CD4-positive, alpha-beta memory T cell (primary cell): Measurements from ENCODE around the gene SLC30A7. TPM values are rescaled to one million over a fixed set of nuclear protein-coding genes. Genes with fewer than 3 reads are reported as not detected.

ENCODE experiments used
- CTCF ChIA-PET: fragments of 350-600 bp; sonication (Branson Sonifier 250); formaldehyde crosslinking; loops from one replicate; lab custom pipeline; 2021; ENCODE audit warnings: inconsistent platforms; ENCODE audit not compliant: partially characterized antibody; lab: Charles Lee
- POLR2A ChIA-PET: fragments of 350-600 bp; sonication (Branson Sonifier 250); formaldehyde crosslinking; loops from one replicate; lab custom pipeline; 2021; ENCODE audit not compliant: partially characterized antibody; lab: Charles Lee
- DNase-seq, 5 donors: peaks; one replicate each; pipeline versions ENCODE4 v3.0.0 to v3.0.0-alpha.2; 2020 to 2022; ENCODE audit warnings: mixed read lengths in 1 of 5
- H3K27ac ChIP-seq: one replicate; pipeline ENCODE4 v1.7.0; 2013; ENCODE audit warnings: low read depth, low read length
- H3K27me3 ChIP-seq: 2 replicates; pipeline ENCODE4 v1.7.0; 2013; ENCODE audit warnings: mild to moderate bottlenecking, low read length, moderate library complexity; ENCODE audit not compliant: insufficient read depth
- H3K36me3 ChIP-seq: 2 replicates; pipeline ENCODE4 v1.7.0; 2013; ENCODE audit warnings: mild to moderate bottlenecking, low read length, moderate library complexity; ENCODE audit not compliant: insufficient read depth
- H3K4me1 ChIP-seq: 2 replicates; pipeline ENCODE4 v1.7.0; 2013; ENCODE audit warnings: mild to moderate bottlenecking, low read length, moderate library complexity; ENCODE audit not compliant: insufficient read depth
- H3K4me3 ChIP-seq, 2 donors: one replicate each; pipeline ENCODE4 v1.7.0; 2013; ENCODE audit warnings: low read length in 2 of 2, mild to moderate bottlenecking in 1 of 2
- H3K9me3 ChIP-seq, 2 donors: one replicate each; pipeline ENCODE4 v1.7.0; 2013; ENCODE audit warnings: low read length in 2 of 2, control low read depth in 1 of 2; ENCODE audit not compliant: control insufficient read depth in 1 of 2
- H3K27ac Mint-ChIP-seq, 7 donors: one replicate each; pipeline ENCODE4 v1.8.0; 2020 to 2021; ENCODE audit warnings: mixed read lengths in 7 of 7, mild to moderate bottlenecking in 6 of 7, inconsistent platforms in 3 of 7, moderate library complexity in 3 of 7
- H3K27me3 Mint-ChIP-seq, 2 donors: one replicate each; pipeline ENCODE4 v1.8.0; 2020 to 2021; ENCODE audit warnings: mixed read lengths in 2 of 2
- H3K36me3 Mint-ChIP-seq, 2 donors: one replicate each; pipeline ENCODE4 v1.8.0; 2020 to 2021; ENCODE audit warnings: mixed read lengths in 2 of 2, inconsistent platforms in 1 of 2, mild to moderate bottlenecking in 1 of 2
- H3K4me1 Mint-ChIP-seq, 4 donors: one replicate each; pipeline ENCODE4 v1.8.0; 2020 to 2021; ENCODE audit warnings: mixed read lengths in 4 of 4, mild to moderate bottlenecking in 1 of 4
- H3K4me3 Mint-ChIP-seq, 8 donors: one replicate each; pipeline ENCODE4 v1.8.0; 2020 to 2021; ENCODE audit warnings: mixed read lengths in 8 of 8, mild to moderate bottlenecking in 7 of 8, moderate library complexity in 6 of 8, inconsistent platforms in 3 of 8
- H3K9me3 Mint-ChIP-seq, 8 donors: one replicate each; pipeline ENCODE4 v1.8.0; 2020 to 2021; ENCODE audit warnings: mixed read lengths in 8 of 8, mild to moderate bottlenecking in 5 of 8, inconsistent platforms in 3 of 8, moderate library complexity in 1 of 8
- intact Hi-C: fragments of 100-400 bp; cut with micrococcal nuclease; formaldehyde crosslinking; loops from one replicate; pipeline ENCODE4 v1.15.1; 2023
- polyA plus RNA-seq, 2 donors: library from polyadenylated mRNA; unstranded; fragments of 300-500 nt; fragmentation: Illumina TruSeq; gene quantifications; one replicate each; pipeline ENCODE4 v1.2.3, GENCODE V29; 2021
- total RNA-seq, 2 experiments: library from RNA; stranded (reverse); gene quantifications; one replicate each; pipeline ENCODE4 v1.2.3, GENCODE V29; 2021

SLC30A7 gene
- total and polyA plus RNA-seq, 4 experiments from 2014 or later: 11.3 to 54.9 (median 34.7) TPM

- intact Hi-C loops: loop anchor here (5.0 kb wide), 3 partner anchors 54 to 149 kb away; no protein-coding TSS in a partner anchor
- H3K9me3 Mint-ChIP-seq: peaks cover 0 to 5% (median 3%) of the 10 kb centered on the region in 8 donors
- no peaks in the 10 kb centered on the region for H3K27me3 Mint-ChIP-seq
- no peak overlapping the region for H3K4me3 ChIP-seq
- peaks cover 24 to 34% of the 10 kb centered on the region in 2 donors for H3K36me3 Mint-ChIP-seq
- no peaks in the 10 kb centered on the region for H3K36me3 ChIP-seq
- peaks cover 58% of the 10 kb centered on the region for H3K4me1 ChIP-seq
- H3K4me1 Mint-ChIP-seq: peaks cover 45 to 75% (median 60%) of the 10 kb centered on the region in 4 donors
- POLR2A ChIA-PET: interaction anchor here (2.0 to 6.3 kb wide), 2 partner anchors 101 to 209 kb away, joined by 5 to 77 read pairs; partner anchors contain the start of gene S1PR1
- no peaks in the 10 kb centered on the region for H3K27me3 ChIP-seq
- DNase-seq: no peak
- H3K27ac ChIP-seq: no peak overlapping the region
- H3K4me3 Mint-ChIP-seq: peak overlapping the region in 5 of 8 donors; percentile 29 to 95 (median 34)
- H3K27ac Mint-ChIP-seq: peak overlapping the region in 1 of 7 donors; percentile 45
- CTCF ChIA-PET: interaction anchor here (1.6 to 2.2 kb wide), 3 partner anchors 207 to 260 kb away, joined by 4 to 7 read pairs (median 5); no protein-coding TSS in a partner anchor
- no peaks in the 10 kb centered on the region for H3K9me3 ChIP-seq
Observed at GRCh38 chr1:101028466-101028865, 132.6 kb downstream of the SLC30A7 start.

- Histone ChIP-seq H3K36me3 (no peaks in the 10 kb centered on the region), H3K9me3 (no peaks in the 10 kb centered on the region), H3K27me3 (no peaks in the 10 kb centered on the region), H3K4me1 (peaks cover 51% of the 10 kb centered on the region), H3K4me3 (no peak overlapping the region), H3K27ac (no peak overlapping the region)
- peaks cover 44 to 69% (median 57%) of the 10 kb centered on the region in 4 donors for H3K4me1 Mint-ChIP-seq
- intact Hi-C loops: loop anchor here (5.0 kb wide), 3 partner anchors 53 to 148 kb away; no protein-coding TSS in a partner anchor
- no peaks in the 10 kb centered on the region for H3K27me3 Mint-ChIP-seq
- ChIA-PET CTCF (interaction anchor here (0.6 to 2.2 kb wide), 4 partner anchors 8 to 259 kb away, joined by 3 to 7 read pairs (median 4); no protein-coding TSS in a partner anchor), POLR2A (interaction anchor here (1.9 to 6.3 kb wide), 3 partner anchors 34 to 209 kb away, joined by 4 to 77 read pairs (median 5); partner anchors contain the start of gene S1PR1)
- peak overlapping the region in 2 of 7 donors; percentile 45 to 80 for H3K27ac Mint-ChIP-seq
- H3K36me3 Mint-ChIP-seq: peaks cover 25 to 31% of the 10 kb centered on the region in 2 donors
- H3K9me3 Mint-ChIP-seq: peaks cover 0 to 5% (median 3%) of the 10 kb centered on the region in 8 donors
- DNase-seq: no peak
- H3K4me3 Mint-ChIP-seq: peak overlapping the region in 2 of 8 donors; percentile 29 to 36
Observed at GRCh38 chr1:101029184-101029583, 133.3 kb downstream of the SLC30A7 start.

GRCh38 chr1:101030881-101031280 lies 135.0 kb downstream of the SLC30A7 start:
- Mint-ChIP-seq H3K36me3 (peaks cover 18 to 31% of the 10 kb centered on the region in 2 donors), H3K9me3 (peaks cover 0 to 5% (median 3%) of the 10 kb centered on the region in 8 donors), H3K4me1 (peaks cover 43 to 64% (median 56%) of the 10 kb centered on the region in 4 donors), H3K4me3 (peak overlapping the region in 2 of 8 donors; percentile 48 to 60), H3K27ac (peak overlapping the region in 3 of 7 donors; percentile 38 to 85 (median 81)), H3K27me3 (no peaks in the 10 kb centered on the region)
- no peak for DNase-seq
- Histone ChIP-seq H3K4me3 (no peak overlapping the region), H3K9me3 (no peaks in the 10 kb centered on the region), H3K4me1 (peaks cover 54% of the 10 kb centered on the region), H3K27me3 (no peaks in the 10 kb centered on the region), H3K36me3 (no peaks in the 10 kb centered on the region), H3K27ac (no peak overlapping the region)
- ChIA-PET CTCF (interaction anchor here (0.5 kb wide), 1 partner anchor 19 kb away, joined by 3 read pairs; no protein-coding TSS in a partner anchor), POLR2A (interaction anchor here (0.6 to 1.9 kb wide), 4 partner anchors 33 to 205 kb away, joined by 3 to 5 read pairs (median 4); no protein-coding TSS in a partner anchor)
- intact Hi-C loops: no loop called here

Other genes with a start within 250 kb of the SLC30A7 start
- gene VCAM1, start 176.3 kb upstream of the SLC30A7 start, total RNA-seq: not detected
- gene VCAM1, start 176.3 kb upstream of the SLC30A7 start, polyA plus RNA-seq: not detected
- 1 to 10 TPM; 2.5 to 4.2 TPM for gene EXTL2, start 1.2 kb upstream of the SLC30A7 start, total RNA-seq
- gene EXTL2, start 1.2 kb upstream of the SLC30A7 start, polyA plus RNA-seq: 1 to 10 TPM; 1.5 to 2.6 TPM
- 10 to 100 TPM; 49.3 to 58.3 TPM for gene DPH5, start 129.7 kb downstream of the SLC30A7 start, total RNA-seq
- gene DPH5, start 129.7 kb downstream of the SLC30A7 start, polyA plus RNA-seq: 10 to 100 TPM; 39.1 to 51.6 TPM